GM12864 (cell line): ENCODE data around the gene WDR1.

Source experiments
- DNase-seq: peaks from one replicate; pipeline ENCODE4 v3.0.0-alpha.2; 2011; ENCODE audit warnings: low read depth
- H3K4me3 ChIP-seq: 2 replicates; pipeline ENCODE4 v1.5.1; 2011; ENCODE audit warnings: mild to moderate bottlenecking, low read depth, low read length, control low read depth
- CTCF ChIP-seq: IDR thresholded peaks from 2 replicates; pipeline ENCODE4 v1.5.1; 2011; ENCODE audit warnings: low read depth, mild to moderate bottlenecking, moderate library complexity, low read length, control low read depth, inconsistent platforms; ENCODE audit errors: missing control alignments

The WDR1 gene

GRCh38 chr4:10086506-10087120, 30.0 kb downstream of the WDR1 start:
- DNase-seq, result no peak
- no peak for TF ChIP-seq CTCF
- no peak overlapping the region for H3K4me3 ChIP-seq

DNA sequence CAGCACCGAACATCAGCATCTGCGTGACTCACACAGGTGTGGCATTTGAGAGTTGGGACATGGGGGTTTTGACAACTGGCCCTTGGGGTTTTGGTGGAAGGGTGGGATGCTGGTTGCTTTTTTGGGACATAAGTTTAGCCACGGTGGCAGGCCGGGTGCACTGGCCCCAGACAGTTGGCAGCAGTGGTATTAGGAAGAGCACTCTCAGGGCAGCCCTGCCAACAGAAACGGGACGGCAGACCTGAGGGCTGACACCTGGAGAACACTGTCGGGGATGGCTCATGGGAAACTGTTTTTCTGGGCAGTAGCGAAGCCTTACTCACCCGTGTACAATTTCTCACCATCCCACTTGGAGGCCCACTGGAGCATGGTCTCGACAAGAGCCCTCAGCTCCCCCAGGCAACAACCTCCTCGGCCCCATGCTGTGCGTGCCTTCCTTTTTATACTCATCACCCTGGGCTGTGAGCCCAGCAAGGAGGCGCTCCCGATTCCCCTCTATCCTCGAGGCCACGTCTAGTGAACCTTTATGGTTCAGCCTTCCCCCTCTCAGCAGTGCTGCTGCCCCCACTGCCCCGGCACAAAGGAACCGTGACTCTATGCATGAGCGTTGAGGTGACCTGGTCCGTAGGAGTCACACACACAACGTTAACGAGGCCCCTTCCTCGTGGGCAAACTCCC, 30.6 kb downstream of the WDR1 start:
- no peak for TF ChIP-seq CTCF
- no peak overlapping the region for H3K4me3 ChIP-seq
- no peak for DNase-seq

GRCh38 chr4:10085386-10085785, 31.2 kb downstream of the WDR1 start:
- no peak overlapping the region for H3K4me3 ChIP-seq
- no peak for DNase-seq
- TF ChIP-seq CTCF, result no peak

DNA sequence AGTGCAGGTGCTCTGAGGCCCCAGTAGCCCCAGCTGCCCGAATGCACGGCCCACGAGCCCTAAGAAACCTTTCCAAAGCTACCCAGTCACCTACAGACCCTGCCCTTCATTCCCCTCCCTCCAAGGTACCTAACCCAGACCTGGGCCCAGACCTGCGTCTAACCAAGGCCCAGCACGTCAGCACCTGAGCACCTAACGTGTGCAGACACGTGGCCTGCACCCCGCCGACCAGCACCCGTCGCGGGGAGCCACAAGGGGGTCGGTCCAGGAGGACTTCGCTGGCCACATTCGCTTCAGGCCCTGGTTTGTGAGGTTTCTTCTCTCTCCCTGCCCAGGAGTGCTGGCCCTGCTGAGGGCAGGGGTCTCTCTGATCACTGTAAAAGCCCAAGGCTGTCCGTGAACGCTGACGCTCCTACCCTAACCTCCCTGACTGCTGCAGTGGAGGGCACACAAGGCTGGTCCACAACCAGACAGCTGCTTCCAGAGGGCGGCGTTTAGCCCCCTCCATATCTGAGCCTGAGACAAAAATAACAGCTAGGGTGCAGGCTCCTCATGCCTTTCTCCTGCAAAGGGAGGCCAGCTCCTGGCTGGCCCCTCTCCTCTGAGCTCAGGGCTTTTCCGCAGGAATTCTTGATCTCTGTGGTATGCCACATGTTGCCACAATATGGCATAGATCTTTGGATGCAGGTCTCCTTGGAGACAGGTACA, 31.8 kb downstream of the WDR1 start:
- no peak overlapping the region for H3K4me3 ChIP-seq
- TF ChIP-seq CTCF, result no peak
- DNase-seq, result no peak

DNA sequence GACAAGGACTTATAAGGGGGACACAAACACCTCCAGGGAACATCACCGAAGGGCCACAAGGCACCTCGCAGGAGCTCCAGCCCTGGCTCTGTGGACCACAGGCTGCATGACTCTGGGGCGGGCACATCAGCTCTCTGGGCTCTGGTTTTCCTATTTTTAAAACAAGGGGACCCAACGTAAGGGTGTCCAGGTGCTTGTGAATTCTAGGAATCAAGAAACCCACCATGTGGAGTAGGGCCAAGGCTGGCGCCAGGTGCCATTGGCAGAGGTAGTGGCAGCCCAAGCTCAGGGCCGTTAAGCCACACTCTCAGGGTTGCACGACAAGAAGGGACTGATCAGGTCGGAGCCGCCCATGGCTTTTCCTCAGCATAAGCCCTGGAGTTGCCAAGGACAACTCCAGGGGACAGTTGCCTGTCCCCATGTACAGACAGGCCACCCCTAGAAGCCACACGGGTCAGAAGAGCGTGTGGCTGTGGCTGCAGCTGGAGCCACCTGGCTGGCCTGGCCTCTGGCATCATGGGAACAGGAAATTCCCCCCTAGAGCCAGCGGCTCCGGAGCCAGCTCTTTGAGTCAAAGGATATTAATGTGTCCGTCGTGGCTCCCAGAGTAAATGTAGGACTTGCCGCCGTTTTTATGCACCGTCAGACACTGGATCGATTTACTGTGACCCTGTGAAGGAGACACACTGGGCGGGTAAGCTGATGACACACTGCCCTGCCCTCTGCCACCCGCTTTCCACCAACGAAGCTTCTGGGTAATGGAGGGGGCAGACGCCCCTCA, 32.5 kb downstream of the WDR1 start:
- DNase-seq, result no peak
- no peak overlapping the region for H3K4me3 ChIP-seq
- TF ChIP-seq CTCF, result no peak

DNA sequence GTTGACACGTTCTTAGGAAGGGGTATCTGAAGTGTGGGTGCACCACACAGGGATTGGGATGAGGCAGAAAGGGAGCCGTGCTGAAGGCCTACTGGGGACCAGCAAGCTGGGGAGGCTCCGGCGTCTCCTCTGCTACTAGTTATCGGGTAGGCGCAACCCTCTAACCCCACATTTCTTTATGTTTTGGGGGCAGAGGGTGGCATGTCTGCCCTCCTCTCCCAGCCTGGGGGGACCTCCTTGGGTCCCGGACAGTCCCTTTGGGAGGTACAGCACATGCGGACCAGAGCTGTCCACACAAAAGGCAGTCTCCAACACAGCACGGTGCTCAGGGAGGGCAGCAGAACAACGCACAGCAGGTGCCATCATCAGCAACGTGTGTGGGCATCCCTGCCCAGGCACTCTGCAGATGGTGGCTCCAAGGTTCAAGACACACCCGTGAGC, 33.2 kb downstream of the WDR1 start:
- TF ChIP-seq CTCF, result no peak
- no peak overlapping the region for H3K4me3 ChIP-seq
- DNase-seq, result no peak
